OCI-LY3 (cell line): Measurements from ENCODE around the gene EXOC4.
"Not testable (repeated sequence)": the region's sequence is repeated elsewhere in the genome, so short reads cannot be mapped to it uniquely, and the experiment has no call there.

Source experiments
- H2AFZ ChIP-seq: fragments of 200-600, 300-600 bp; shearing (Covaris generic); 2 replicates; pipeline ENCODE4 v1.6.0; 2014; ENCODE audit warnings: antibody characterized with exemption, low read depth, low read length
- H3K27ac ChIP-seq: fragments of 200-600, 300-600 bp; sonication (generic); 2 replicates; pipeline ENCODE4 v1.5.1; 2014; ENCODE audit warnings: mild to moderate bottlenecking, low read length, moderate library complexity, mixed read lengths
- H3K27me3 ChIP-seq: fragments of 200-600, 300-600 bp; sonication (generic); 2 replicates; pipeline ENCODE4 v1.6.1; 2014; ENCODE audit warnings: low read depth, low read length, mixed read lengths
- H3K36me3 ChIP-seq: fragments of 200-600, 300-600 bp; sonication (generic); replicated peaks from 2 replicates; pipeline ENCODE3; 2014; ENCODE audit warnings: low read depth, low read length, mixed read lengths
- H3K4me1 ChIP-seq: fragments of 300-600, 200-600 bp; sonication (generic); 2 replicates; pipeline ENCODE4 v1.6.1; 2014; ENCODE audit warnings: low read length, mixed read lengths
- H3K4me2 ChIP-seq: fragments of 200-600, 300-600 bp; sonication (generic); 2 replicates; pipeline ENCODE4 v1.6.1; 2014; ENCODE audit warnings: low read length, mixed read lengths
- H3K4me3 ChIP-seq: fragments of 300-600, 200-600 bp; sonication (generic); 2 replicates; pipeline ENCODE4 v1.5.1; 2014; ENCODE audit warnings: antibody characterized with exemption, mild to moderate bottlenecking, low read length, moderate library complexity
- H3K79me2 ChIP-seq: fragments of 300-600, 200-600 bp; shearing (Covaris generic); 2 replicates; pipeline ENCODE4 v1.6.1; 2014; ENCODE audit warnings: mild to moderate bottlenecking, low read length, mixed read lengths
- H3K9ac ChIP-seq: fragments of 300-600, 200-600 bp; shearing (Covaris generic); 2 replicates; pipeline ENCODE4 v1.6.0; 2014; ENCODE audit warnings: mild to moderate bottlenecking, low read length, moderate library complexity
- H3K9me3 ChIP-seq: fragments of 200-600, 300-600 bp; shearing (Covaris generic); 2 replicates; pipeline ENCODE4 v1.6.1; 2014; ENCODE audit warnings: low read length, mixed read lengths; ENCODE audit not compliant: insufficient read depth
- H4K20me1 ChIP-seq: fragments of 200-600, 300-600 bp; sonication (generic); 2 replicates; pipeline ENCODE4 v1.6.1; 2016; ENCODE audit warnings: low read length, mixed read lengths; ENCODE audit not compliant: insufficient read depth
- EZH2phosphoT487 ChIP-seq: fragments of 200-600 bp; shearing (Covaris generic); IDR thresholded peaks from 2 replicates; pipeline ENCODE4 v1.6.1; 2018; ENCODE audit warnings: antibody characterized with exemption, mixed run types, low read depth
- TF ChIP-seq, protein P1 (sequence below): fragments of 200-600, 300-600 bp; sonication (generic); IDR thresholded peaks from 2 replicates; pipeline ENCODE4 v1.5.1; 2014; ENCODE audit warnings: antibody characterized with exemption, low read length, low read depth

The EXOC4 gene

DNA sequence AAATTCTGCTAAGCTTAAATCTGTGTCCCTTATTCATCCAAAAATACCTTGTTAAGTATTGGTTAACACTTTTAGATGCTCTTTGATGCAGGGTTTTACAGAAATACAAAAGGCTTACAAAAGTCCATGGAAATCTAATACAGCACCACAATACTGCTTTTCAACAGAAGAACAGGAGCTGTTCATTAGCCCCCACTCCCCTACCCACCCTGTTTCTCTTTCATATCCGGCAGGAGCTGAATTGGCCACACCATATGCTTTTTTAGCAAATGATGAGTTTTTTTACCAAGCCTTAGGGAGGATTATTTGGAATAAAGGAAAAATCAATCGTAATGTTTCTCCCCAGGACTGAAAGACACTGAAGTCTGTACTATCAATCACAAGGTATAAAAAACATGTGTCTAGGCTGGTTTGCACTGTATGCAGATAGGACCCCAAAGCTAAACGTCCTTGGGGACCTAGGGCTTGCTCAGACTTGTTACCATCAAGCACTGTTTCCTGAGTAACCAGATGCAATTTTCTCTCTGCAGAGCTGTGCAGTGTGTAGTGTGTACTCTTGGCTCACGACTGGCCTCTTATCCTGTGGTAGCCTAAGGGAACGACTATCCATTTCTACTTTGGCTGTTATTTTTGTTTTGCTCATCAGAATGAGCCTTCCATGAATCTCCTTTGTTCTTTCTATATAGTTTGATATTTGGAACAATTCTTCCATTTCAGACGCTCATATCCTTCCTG is 731.0 kb downstream of the EXOC4 start:
- Histone ChIP-seq H2AFZ (no peak overlapping the region), H3K9me3 (no peaks in the 10 kb centered on the region), H3K4me1 (no peaks in the 10 kb centered on the region), H3K36me3 (no peaks in the 10 kb centered on the region), H3K4me3 (no peak overlapping the region), H4K20me1 (no peaks in the 10 kb centered on the region), H3K27me3 (no peaks in the 10 kb centered on the region), H3K9ac (no peak overlapping the region), H3K79me2 (no peaks in the 10 kb centered on the region), H3K27ac (no peak overlapping the region), H3K4me2 (no peak overlapping the region)
- TF ChIP-seq, protein P1, sequence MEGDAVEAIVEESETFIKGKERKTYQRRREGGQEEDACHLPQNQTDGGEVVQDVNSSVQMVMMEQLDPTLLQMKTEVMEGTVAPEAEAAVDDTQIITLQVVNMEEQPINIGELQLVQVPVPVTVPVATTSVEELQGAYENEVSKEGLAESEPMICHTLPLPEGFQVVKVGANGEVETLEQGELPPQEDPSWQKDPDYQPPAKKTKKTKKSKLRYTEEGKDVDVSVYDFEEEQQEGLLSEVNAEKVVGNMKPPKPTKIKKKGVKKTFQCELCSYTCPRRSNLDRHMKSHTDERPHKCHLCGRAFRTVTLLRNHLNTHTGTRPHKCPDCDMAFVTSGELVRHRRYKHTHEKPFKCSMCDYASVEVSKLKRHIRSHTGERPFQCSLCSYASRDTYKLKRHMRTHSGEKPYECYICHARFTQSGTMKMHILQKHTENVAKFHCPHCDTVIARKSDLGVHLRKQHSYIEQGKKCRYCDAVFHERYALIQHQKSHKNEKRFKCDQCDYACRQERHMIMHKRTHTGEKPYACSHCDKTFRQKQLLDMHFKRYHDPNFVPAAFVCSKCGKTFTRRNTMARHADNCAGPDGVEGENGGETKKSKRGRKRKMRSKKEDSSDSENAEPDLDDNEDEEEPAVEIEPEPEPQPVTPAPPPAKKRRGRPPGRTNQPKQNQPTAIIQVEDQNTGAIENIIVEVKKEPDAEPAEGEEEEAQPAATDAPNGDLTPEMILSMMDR: no peak
- no peak for TF ChIP-seq EZH2phosphoT487

DNA sequence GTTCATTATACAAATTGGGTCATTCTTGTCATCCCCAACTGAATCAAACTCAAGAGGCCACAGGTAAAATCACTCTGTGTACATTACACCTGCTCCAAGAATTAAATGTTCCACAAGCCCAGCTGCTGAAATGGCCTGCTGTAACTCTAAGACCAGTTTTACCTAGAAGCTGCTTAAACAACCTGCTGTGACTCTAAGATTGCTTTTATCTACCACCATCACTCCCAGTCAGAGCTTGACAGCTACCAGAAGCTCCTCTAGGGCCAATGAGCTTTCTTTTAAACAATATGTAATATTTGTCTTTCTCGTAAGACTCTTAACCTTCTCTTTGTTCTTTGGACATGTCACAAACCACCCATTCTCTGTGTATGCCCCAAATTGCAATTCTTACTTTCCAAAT is 732.4 kb downstream of the EXOC4 start:
- H3K4me1 ChIP-seq: no peaks in the 10 kb centered on the region
- no peak overlapping the region for H3K4me3 ChIP-seq
- no peaks in the 10 kb centered on the region for H3K27me3 ChIP-seq
- H3K9me3 ChIP-seq: no peaks in the 10 kb centered on the region
- TF ChIP-seq, protein P1: no peak
- no peak for TF ChIP-seq EZH2phosphoT487
- no peaks in the 10 kb centered on the region for H3K36me3 ChIP-seq
- H3K79me2 ChIP-seq: no peaks in the 10 kb centered on the region
- H3K4me2 ChIP-seq: no peak overlapping the region
- no peak overlapping the region for H3K27ac ChIP-seq
- no peaks in the 10 kb centered on the region for H4K20me1 ChIP-seq
- H3K9ac ChIP-seq: no peak overlapping the region
- no peak overlapping the region for H2AFZ ChIP-seq

- H3K4me2 ChIP-seq: no peak overlapping the region
- no peak overlapping the region for H3K27ac ChIP-seq
- no peaks in the 10 kb centered on the region for H3K9me3 ChIP-seq
- no peak overlapping the region for H3K9ac ChIP-seq
- no peak overlapping the region for H3K4me3 ChIP-seq
- TF ChIP-seq EZH2phosphoT487: no peak
- TF ChIP-seq, protein P1: no peak
- no peaks in the 10 kb centered on the region for H3K27me3 ChIP-seq
- H3K79me2 ChIP-seq: no peaks in the 10 kb centered on the region
- no peaks in the 10 kb centered on the region for H3K4me1 ChIP-seq
- no peaks in the 10 kb centered on the region for H3K36me3 ChIP-seq
- H2AFZ ChIP-seq: no peak overlapping the region
- H4K20me1 ChIP-seq: no peaks in the 10 kb centered on the region
These were observed 734.7 kb downstream of the EXOC4 start for GRCh38 chr7:133987582-133987981.

DNA sequence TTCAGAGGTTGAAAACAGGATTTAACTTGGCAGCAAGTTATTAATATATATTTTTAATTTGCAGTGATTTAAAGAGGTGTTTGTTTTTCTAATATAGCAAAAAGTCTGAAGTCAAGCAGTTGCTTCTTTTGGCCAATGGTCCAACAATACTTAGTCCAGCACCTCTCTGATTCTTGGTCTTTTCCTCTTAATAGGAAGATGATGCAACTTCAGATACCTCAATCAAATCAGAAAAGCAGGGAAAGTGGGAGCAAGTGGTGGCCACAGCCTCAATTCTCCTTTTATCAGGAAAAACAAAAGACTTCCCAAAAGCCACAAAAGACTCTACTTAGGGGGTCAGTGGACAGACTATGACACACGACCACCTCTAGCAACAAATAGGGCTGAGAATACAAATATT is 740.7 kb downstream of the EXOC4 start:
- H3K79me2 ChIP-seq: no peaks in the 10 kb centered on the region
- H3K4me3 ChIP-seq: no peak overlapping the region
- H3K27ac ChIP-seq: no peak overlapping the region
- no peak overlapping the region for H3K9ac ChIP-seq
- no peak overlapping the region for H3K4me2 ChIP-seq
- no peaks in the 10 kb centered on the region for H3K36me3 ChIP-seq
- H3K9me3 ChIP-seq: no peaks in the 10 kb centered on the region
- no peak overlapping the region for H2AFZ ChIP-seq
- H3K4me1 ChIP-seq: no peaks in the 10 kb centered on the region
- no peak for TF ChIP-seq EZH2phosphoT487
- TF ChIP-seq, protein P1: no peak
- no peaks in the 10 kb centered on the region for H3K27me3 ChIP-seq
- H4K20me1 ChIP-seq: no peaks in the 10 kb centered on the region

- not testable (repeated sequence) for H3K4me1 ChIP-seq, H3K36me3 ChIP-seq, H3K9me3 ChIP-seq, H3K4me2 ChIP-seq, H3K4me3 ChIP-seq, H3K27ac ChIP-seq, H3K9ac ChIP-seq, H4K20me1 ChIP-seq, H3K79me2 ChIP-seq, H3K27me3 ChIP-seq, H2AFZ ChIP-seq
These were observed 741.2 kb downstream of the EXOC4 start for GRCh38 chr7:133994100-133994499.
